Calu3 (cell line): ENCODE results near the gene HSPA2. TPM values are rescaled to one million over a fixed set of nuclear protein-coding genes. Genes with fewer than 3 reads are reported as not detected.

Experiments
- BruUV-seq: library from RNA; stranded (reverse); fragments of 400-500 nt; replicated peaks from 2 replicates; lab custom pipeline; 2021; lab: Mats Ljungman, UMichigan
- CTCF ChIA-PET: fragments of 300-600 bp; sonication (Branson Sonifier 250); formaldehyde crosslinking; loops from one replicate; lab custom pipeline; 2022; ENCODE audit warnings: antibody characterized with exemption; lab: Charles Lee
- DNase-seq: peaks from one replicate; pipeline ENCODE4 v3.0.0; 2022
- H3K27ac Mint-ChIP-seq: one replicate; pipeline ENCODE4 v1.8.0; 2022; ENCODE audit warnings: mixed read lengths; ENCODE audit not compliant: unreplicated experiment
- H3K27me3 Mint-ChIP-seq: one replicate; pipeline ENCODE4 v1.8.0; 2022; ENCODE audit warnings: mixed read lengths; ENCODE audit not compliant: unreplicated experiment
- H3K36me3 Mint-ChIP-seq: one replicate; pipeline ENCODE4 v1.8.0; 2022; ENCODE audit warnings: mild to moderate bottlenecking, moderate library complexity, mixed read lengths; ENCODE audit not compliant: insufficient read depth, unreplicated experiment
- H3K4me1 Mint-ChIP-seq: one replicate; pipeline ENCODE4 v1.8.0; 2022; ENCODE audit warnings: mild to moderate bottlenecking, low read depth, mixed read lengths; ENCODE audit not compliant: unreplicated experiment
- H3K4me3 Mint-ChIP-seq: one replicate; pipeline ENCODE4 v1.8.0; 2022; ENCODE audit warnings: mild to moderate bottlenecking, low read depth, moderate library complexity, mixed read lengths; ENCODE audit not compliant: unreplicated experiment
- H3K9me3 Mint-ChIP-seq: one replicate; pipeline ENCODE4 v1.8.0; 2022; ENCODE audit warnings: low read depth, mixed read lengths; ENCODE audit not compliant: unreplicated experiment
- CTCF ChIP-seq: fragments of 200-600 bp; IDR thresholded peaks from one replicate; pipeline ENCODE4 v1.8.0; 2022; ENCODE audit warnings: antibody characterized with exemption; ENCODE audit not compliant: unreplicated experiment
- intact Hi-C: fragments of 100-400 bp; cut with micrococcal nuclease; formaldehyde crosslinking; loops from one replicate; pipeline ENCODE4 v1.10.0; 2022; ENCODE audit not compliant: unreplicated experiment
- total RNA-seq: library from RNA; stranded (reverse); gene quantifications from 2 replicates; pipeline ENCODE4 v1.2.3, GENCODE V29; 2022

HSPA2 gene
- total RNA-seq, 1 experiment from 2014 or later: 3.6 TPM

GRCh38 chr14:64531567-64531966 lies 9.0 kb upstream of the HSPA2 start:
- TF ChIP-seq CTCF: no peak
- DNase-seq: no peak
- Mint-ChIP-seq H3K36me3 (no peaks in the 10 kb centered on the region), H3K4me3 (no peak overlapping the region), H3K4me1 (no peaks in the 10 kb centered on the region), H3K9me3 (no peaks in the 10 kb centered on the region), H3K27me3 (no peaks in the 10 kb centered on the region), H3K27ac (no peak overlapping the region)
- CTCF ChIA-PET: no interaction called here
- no TSS peak for BruUV-seq
- intact Hi-C loops: no loop called here

GRCh38 chr14:64536488-64537245 lies 3.9 kb upstream of the HSPA2 start:
- no peak for DNase-seq
- Mint-ChIP-seq H3K27ac (no peak overlapping the region), H3K27me3 (no peaks in the 10 kb centered on the region), H3K9me3 (no peaks in the 10 kb centered on the region), H3K4me1 (no peaks in the 10 kb centered on the region), H3K36me3 (peaks cover 22% of the 10 kb centered on the region), H3K4me3 (no peak overlapping the region)
- CTCF ChIA-PET: no interaction called here
- no TSS peak for BruUV-seq
- no peak for TF ChIP-seq CTCF
- intact Hi-C loops: no loop called here

GRCh38 chr14:64541261-64541971 lies 875 bp downstream of the HSPA2 start:
- no peak for DNase-seq
- Mint-ChIP-seq H3K9me3 (no peaks in the 10 kb centered on the region), H3K4me3 (peak overlapping the region; percentile 73), H3K27me3 (no peaks in the 10 kb centered on the region), H3K4me1 (peaks cover 9% of the 10 kb centered on the region), H3K27ac (no peak overlapping the region), H3K36me3 (peaks cover 28% of the 10 kb centered on the region)
- CTCF ChIA-PET: no interaction called here
- no peak for TF ChIP-seq CTCF
- BruUV-seq: no TSS peak
- intact Hi-C loops: loop anchor here (5.0 to 10.0 kb wide), 2 partner anchors 221 to 343 kb away; no protein-coding TSS in a partner anchor

- H3K4me1 Mint-ChIP-seq: peaks cover 9% of the 10 kb centered on the region
- intact Hi-C loops: loop anchor here (5.0 to 10.0 kb wide), 2 partner anchors 220 to 343 kb away; no protein-coding TSS in a partner anchor
- peaks cover 28% of the 10 kb centered on the region for H3K36me3 Mint-ChIP-seq
- H3K27ac Mint-ChIP-seq: no peak overlapping the region
- DNase-seq: no peak
- TF ChIP-seq CTCF: no peak
- H3K27me3 Mint-ChIP-seq: no peaks in the 10 kb centered on the region
- CTCF ChIA-PET: no interaction called here
- H3K4me3 Mint-ChIP-seq: peak overlapping the region; percentile 72
- BruUV-seq: no TSS peak
- H3K9me3 Mint-ChIP-seq: no peaks in the 10 kb centered on the region
These were observed 1.7 kb downstream of the HSPA2 start for GRCh38 chr14:64541972-64542835.
